ENCODE results near the gene ULBP1.
"Not testable (repeated sequence)": the region's sequence is repeated elsewhere in the genome, so short reads cannot be mapped to it uniquely, and the experiment has no call there.

Gene ULBP1

DNA sequence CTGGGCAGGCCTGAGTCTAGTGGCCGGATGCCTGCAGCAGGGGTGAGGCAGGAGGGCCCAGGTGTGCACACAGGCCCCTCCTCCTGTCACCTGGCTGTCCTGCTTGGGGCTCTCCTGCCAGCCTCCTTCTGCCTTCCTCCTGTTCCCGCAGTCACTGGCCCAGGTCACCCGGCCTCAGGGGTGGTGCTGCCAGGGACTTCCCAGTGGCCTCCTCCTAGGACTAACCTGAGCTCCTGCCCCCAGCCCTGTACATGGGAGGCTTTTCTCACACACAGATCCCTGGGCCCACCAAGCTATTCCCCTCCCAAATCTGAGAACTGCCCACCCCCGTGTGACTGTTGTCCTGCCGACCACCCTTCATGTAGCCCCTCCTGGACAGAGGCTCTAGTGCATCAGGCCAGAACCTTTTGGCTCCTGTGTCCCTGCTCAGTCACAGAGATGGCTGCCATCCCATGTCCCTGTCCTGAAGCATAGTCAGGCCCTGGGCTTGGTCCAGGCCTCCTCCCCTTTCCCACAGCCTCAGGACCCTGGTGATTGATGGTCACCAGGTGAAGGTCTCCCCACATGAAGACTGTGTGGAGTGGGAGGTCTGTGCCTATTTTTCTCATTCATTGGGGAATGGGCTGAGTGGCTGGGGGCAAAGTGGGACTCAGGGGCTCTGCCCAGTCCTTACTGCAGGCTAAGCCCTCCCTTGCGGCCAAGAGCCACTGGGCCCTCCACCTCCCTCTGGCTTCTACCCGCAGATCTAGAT is 1.1 kb upstream of the ULBP1 start:
- H3K36me3 ChIP-seq (ENCODE audit: control insufficient read depth, insufficient read depth, low read length), result no peaks in the 10 kb centered on the region
- H3K4me1 ChIP-seq (ENCODE audit: control insufficient read depth, insufficient read depth, low read length), result no peaks in the 10 kb centered on the region
- WGBS, 2 experiments, result 79 to 83% methylated on average over 7 of the region's 7 CpGs
- peaks cover 97% of the 10 kb centered on the region for H3K27me3 ChIP-seq (ENCODE audit: control insufficient read depth, insufficient read depth, low read length, poor library complexity, severe bottlenecking)
- H3K4me3 ChIP-seq (ENCODE audit: insufficient read depth, low read depth, low read length), result peak overlapping the region; percentile 50
- H3K9me3 ChIP-seq (ENCODE audit: control insufficient read depth, low read length), result no peaks in the 10 kb centered on the region
- no peak overlapping the region for H3K27ac ChIP-seq (ENCODE audit: insufficient read depth, low read depth, low read length, poor library complexity, severe bottlenecking)

DNA sequence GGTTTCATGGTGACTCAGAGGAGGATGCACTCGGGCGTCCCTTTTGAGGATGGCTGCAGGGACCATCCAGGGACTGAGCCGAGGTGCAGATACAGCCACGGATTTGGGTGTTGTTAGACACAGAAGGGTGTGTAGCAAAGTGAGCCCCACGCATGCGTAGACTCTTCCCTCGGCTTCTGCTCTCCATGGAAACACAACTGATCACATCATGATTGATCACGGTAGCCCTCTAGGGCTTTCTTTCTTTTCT is 606 bp upstream of the ULBP1 start:
- Histone ChIP-seq H3K27ac (ENCODE audit: insufficient read depth, low read depth, low read length, poor library complexity, severe bottlenecking) (no peak overlapping the region), H3K36me3 (ENCODE audit: control insufficient read depth, insufficient read depth, low read length) (no peaks in the 10 kb centered on the region), H3K4me3 (ENCODE audit: insufficient read depth, low read depth, low read length) (peak overlapping the region; percentile 50), H3K27me3 (ENCODE audit: control insufficient read depth, insufficient read depth, low read length, poor library complexity, severe bottlenecking) (peaks cover 97% of the 10 kb centered on the region), H3K4me1 (ENCODE audit: control insufficient read depth, insufficient read depth, low read length) (no peaks in the 10 kb centered on the region), H3K9me3 (ENCODE audit: control insufficient read depth, low read length) (no peaks in the 10 kb centered on the region)
- 6 to 8% methylated on average over 8 of the region's 8 CpGs for WGBS, 2 experiments

DNA sequence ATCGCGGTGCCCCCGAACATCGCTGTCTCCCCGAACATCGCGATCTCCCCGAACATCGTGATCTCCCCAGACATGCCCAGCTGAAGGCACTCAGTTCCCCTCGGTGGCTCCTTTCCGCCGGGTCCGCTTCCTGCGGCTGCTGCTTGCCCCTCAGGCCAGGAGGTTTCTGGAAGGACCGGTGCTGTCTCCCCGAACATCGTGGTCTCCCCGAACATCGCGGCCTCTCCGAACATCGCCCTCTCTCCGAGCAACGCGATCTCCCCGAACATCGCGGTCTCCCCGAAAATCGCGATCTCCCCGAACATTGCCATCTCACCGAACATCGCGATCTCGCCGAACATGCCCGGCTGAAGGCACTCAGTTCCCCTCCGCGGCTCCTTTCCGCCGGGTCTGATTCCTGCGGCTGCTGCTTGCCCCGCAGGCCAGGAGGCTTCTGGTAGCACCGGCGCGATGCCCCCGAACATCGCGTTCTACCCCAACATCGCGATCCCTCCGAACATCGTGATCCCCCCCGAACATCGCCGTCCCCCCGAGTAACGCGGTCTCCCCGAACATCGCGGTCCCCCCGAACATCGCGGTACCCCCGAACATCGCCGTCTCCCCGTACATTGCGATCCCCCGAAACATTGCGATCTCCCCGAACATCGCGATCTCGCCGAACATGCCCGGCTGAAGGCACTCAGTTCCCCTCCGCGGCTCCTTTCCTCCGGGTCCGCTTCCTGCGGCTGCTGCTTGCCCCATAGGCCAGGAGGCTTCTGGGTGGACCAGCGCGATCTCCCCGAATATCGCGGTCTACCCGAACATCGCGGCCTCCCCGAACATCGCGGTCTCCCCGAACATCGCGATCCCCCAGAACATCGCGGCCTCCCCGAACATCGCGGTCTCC is 808 bp downstream of the ULBP1 start:
- Histone ChIP-seq H3K27me3 (ENCODE audit: control insufficient read depth, insufficient read depth, low read length, poor library complexity, severe bottlenecking) (peaks cover 98% of the 10 kb centered on the region), H3K4me3 (ENCODE audit: insufficient read depth, low read depth, low read length) (peak overlapping the region; percentile 50), H3K4me1 (ENCODE audit: control insufficient read depth, insufficient read depth, low read length) (no peaks in the 10 kb centered on the region), H3K9me3 (ENCODE audit: control insufficient read depth, low read length) (no peaks in the 10 kb centered on the region), H3K27ac (ENCODE audit: insufficient read depth, low read depth, low read length, poor library complexity, severe bottlenecking) (no peak overlapping the region), H3K36me3 (ENCODE audit: control insufficient read depth, insufficient read depth, low read length) (no peaks in the 10 kb centered on the region)
- WGBS, 2 experiments, result 1 to 2% methylated on average over 103 of the region's 103 CpGs

DNA sequence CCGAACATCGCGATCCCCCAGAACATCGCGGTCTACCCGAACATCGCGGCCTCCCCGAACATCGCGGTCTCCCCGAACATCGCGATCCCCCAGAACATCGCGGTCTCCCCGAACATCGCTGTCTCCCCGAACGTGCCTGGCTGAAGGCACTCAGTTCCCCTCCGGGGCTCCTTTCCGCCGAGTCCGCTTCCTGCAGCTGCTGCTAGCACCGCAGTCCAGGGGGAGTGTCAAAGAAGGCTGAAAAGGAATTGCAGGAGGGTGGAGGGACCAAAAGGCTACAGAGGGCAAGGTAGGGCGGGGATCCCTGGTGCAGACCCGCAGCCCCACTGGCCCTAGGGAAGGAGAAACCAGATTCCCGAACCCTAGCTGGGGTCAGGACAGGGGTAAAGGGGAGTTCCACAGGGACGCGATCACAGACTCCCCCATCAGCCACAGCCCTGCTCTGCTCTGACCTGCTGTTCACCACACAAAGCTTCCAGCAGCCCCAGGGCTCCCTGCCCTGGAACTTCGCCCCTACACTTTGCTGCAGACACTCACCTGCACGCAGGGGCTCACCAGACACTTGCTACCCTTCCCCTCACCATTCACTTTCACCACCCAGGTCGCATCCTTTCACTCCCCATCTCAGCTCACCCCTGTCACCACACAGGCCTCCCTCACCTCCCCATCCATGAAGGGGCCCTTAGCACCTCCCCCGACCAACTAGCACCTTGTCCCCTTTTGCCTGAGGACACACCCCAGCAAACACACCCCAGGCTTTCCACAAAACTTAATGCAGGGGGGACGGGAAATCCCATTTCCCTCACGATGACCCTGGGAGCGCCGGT is 1.7 kb downstream of the ULBP1 start:
- peak overlapping the region; percentile 50 for H3K4me3 ChIP-seq (ENCODE audit: insufficient read depth, low read depth, low read length)
- no peak overlapping the region for H3K27ac ChIP-seq (ENCODE audit: insufficient read depth, low read depth, low read length, poor library complexity, severe bottlenecking)
- H3K9me3 ChIP-seq (ENCODE audit: control insufficient read depth, low read length), result no peaks in the 10 kb centered on the region
- no peaks in the 10 kb centered on the region for H3K36me3 ChIP-seq (ENCODE audit: control insufficient read depth, insufficient read depth, low read length)
- H3K27me3 ChIP-seq (ENCODE audit: control insufficient read depth, insufficient read depth, low read length, poor library complexity, severe bottlenecking), result peaks cover 98% of the 10 kb centered on the region
- 6 to 7% methylated on average over 38 of the region's 38 CpGs for WGBS, 2 experiments
- no peaks in the 10 kb centered on the region for H3K4me1 ChIP-seq (ENCODE audit: control insufficient read depth, insufficient read depth, low read length)

DNA sequence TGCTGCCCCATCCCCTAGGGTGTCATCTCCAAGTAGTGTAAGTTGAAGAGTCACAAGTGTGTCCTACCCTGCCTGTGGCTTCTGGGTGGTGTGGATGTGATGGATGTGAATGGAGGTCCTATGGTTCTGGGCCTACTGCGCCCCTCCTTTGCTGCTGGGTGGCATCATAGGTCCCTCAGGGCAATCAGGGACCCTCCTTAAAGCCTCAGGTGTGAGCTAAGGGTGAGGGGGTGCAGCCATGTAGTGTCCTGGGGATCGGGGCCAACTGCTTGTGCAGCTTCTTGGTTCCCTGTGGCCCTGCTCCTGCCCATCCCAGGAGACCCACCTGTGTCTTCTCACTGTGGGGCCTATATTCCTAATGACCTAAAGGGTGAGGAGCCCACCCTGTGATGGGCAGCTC is 2.6 kb downstream of the ULBP1 start:
- peaks cover 97% of the 10 kb centered on the region for H3K27me3 ChIP-seq (ENCODE audit: control insufficient read depth, insufficient read depth, low read length, poor library complexity, severe bottlenecking)
- H3K9me3 ChIP-seq (ENCODE audit: control insufficient read depth, low read length); H3K27ac ChIP-seq (ENCODE audit: insufficient read depth, low read depth, low read length, poor library complexity, severe bottlenecking); H3K4me3 ChIP-seq (ENCODE audit: insufficient read depth, low read depth, low read length); H3K4me1 ChIP-seq (ENCODE audit: control insufficient read depth, insufficient read depth, low read length); H3K36me3 ChIP-seq (ENCODE audit: control insufficient read depth, insufficient read depth, low read length): not testable (repeated sequence)
- 70 to 88% methylated on average over 2 of the region's 2 CpGs for WGBS, 2 experiments

DNA sequence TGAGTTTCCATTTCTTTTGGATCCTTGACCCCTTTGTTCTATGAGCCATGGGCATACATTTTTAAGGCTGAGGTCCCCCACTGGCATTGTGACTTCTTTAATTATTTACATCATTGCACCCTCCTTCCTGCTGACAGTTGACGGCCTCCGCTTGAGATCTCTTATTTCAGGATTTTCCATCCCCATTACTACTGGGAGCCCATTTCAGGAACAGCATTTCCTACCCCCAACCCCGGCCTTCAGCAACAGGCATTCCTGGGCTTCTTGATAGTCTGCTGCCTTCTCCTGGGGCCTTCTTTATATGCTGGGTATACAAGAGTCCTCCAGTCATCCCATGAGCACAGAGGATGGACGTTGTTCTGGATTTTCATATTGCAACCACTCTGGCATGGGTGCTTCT is 3.8 kb downstream of the ULBP1 start:
- H3K27me3 ChIP-seq (ENCODE audit: control insufficient read depth, insufficient read depth, low read length, poor library complexity, severe bottlenecking), result peaks cover 87% of the 10 kb centered on the region
- WGBS, 2 experiments, result 79 to 83% methylated on average over 4 of the region's 4 CpGs

DNA sequence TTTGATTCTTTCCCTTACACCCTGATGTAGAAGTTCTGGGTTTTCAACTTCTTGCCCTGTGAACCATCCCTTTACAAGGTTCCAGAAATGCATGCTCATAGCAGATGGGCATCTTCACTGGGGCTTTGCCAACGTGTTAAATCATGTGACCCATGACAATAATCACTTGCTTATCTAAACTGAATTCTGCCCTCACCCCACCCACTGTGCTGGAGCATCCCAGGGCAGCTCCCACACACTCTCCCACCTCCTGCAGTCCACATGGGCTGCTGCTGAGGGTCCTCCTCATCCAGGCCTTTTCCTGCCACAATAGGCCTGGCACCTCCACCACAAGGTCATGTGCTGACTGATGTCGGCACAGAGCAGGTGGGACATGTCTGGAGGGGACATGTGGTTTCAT is 4.3 kb downstream of the ULBP1 start:
- not testable (repeated sequence) for H3K9me3 ChIP-seq (ENCODE audit: control insufficient read depth, low read length); H3K4me1 ChIP-seq (ENCODE audit: control insufficient read depth, insufficient read depth, low read length); H3K4me3 ChIP-seq (ENCODE audit: insufficient read depth, low read depth, low read length); H3K36me3 ChIP-seq (ENCODE audit: control insufficient read depth, insufficient read depth, low read length); H3K27ac ChIP-seq (ENCODE audit: insufficient read depth, low read depth, low read length, poor library complexity, severe bottlenecking)
- H3K27me3 ChIP-seq (ENCODE audit: control insufficient read depth, insufficient read depth, low read length, poor library complexity, severe bottlenecking), result peaks cover 84% of the 10 kb centered on the region
- 70 to 73% methylated on average over 2 of the region's 2 CpGs for WGBS, 2 experiments

More for the DNA sequence above, 3.8 kb downstream of the ULBP1 start:
- Histone ChIP-seq H3K36me3 (ENCODE audit: control insufficient read depth, insufficient read depth, low read length) (no peaks in the 10 kb centered on the region), H3K9me3 (ENCODE audit: control insufficient read depth, low read length) (no peaks in the 10 kb centered on the region), H3K4me3 (ENCODE audit: insufficient read depth, low read depth, low read length) (no peak overlapping the region), H3K4me1 (ENCODE audit: control insufficient read depth, insufficient read depth, low read length) (no peaks in the 10 kb centered on the region), H3K27ac (ENCODE audit: insufficient read depth, low read depth, low read length, poor library complexity, severe bottlenecking) (no peak overlapping the region)

DNA sequence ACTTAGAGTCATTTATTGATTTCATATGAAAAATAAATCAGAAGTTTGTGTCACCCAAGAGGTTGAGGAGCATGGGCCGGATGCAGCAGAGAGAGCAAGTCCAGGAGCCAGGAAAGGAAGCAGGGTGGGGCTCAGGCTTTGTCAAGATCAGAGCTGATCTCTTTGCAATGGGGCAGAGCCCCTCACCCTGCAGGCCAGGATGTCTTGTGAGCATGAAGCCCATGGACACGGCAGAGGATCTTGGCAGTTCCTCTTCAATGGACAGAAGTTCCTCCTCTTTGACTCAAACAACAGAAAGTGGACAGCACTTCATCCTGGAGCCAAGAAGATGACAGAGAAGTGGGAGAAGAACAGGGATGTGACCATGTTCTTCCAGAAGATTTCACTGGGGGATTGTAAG is 5.2 kb downstream of the ULBP1 start:
- H3K9me3 ChIP-seq (ENCODE audit: control insufficient read depth, low read length); H3K4me1 ChIP-seq (ENCODE audit: control insufficient read depth, insufficient read depth, low read length); H3K4me3 ChIP-seq (ENCODE audit: insufficient read depth, low read depth, low read length); H3K27ac ChIP-seq (ENCODE audit: insufficient read depth, low read depth, low read length, poor library complexity, severe bottlenecking); H3K36me3 ChIP-seq (ENCODE audit: control insufficient read depth, insufficient read depth, low read length): not testable (repeated sequence)
- WGBS, 2 experiments, result 81 to 91% methylated on average over 2 of the region's 2 CpGs
- H3K27me3 ChIP-seq (ENCODE audit: control insufficient read depth, insufficient read depth, low read length, poor library complexity, severe bottlenecking), result peaks cover 82% of the 10 kb centered on the region

DNA sequence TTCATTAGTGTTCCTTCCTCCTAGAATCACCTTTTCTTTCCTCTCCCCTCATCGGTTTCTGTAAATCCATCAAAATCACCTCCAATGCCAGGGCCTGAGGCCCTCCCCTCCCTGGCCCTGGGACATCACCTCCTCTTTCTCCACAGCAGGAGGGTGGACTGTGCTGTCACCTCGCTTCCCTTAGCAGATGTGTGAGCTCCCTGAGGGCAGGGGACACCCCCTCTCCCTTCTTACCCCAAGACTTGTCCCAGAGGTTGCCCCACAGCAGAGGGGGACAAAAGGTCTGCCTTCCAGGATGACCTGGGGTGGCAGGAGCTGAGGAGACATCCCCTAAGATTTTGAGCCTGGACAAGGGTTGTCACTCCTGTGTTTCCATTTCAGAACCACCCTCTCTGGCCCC is 5.9 kb downstream of the ULBP1 start:
- no peak overlapping the region for H3K27ac ChIP-seq (ENCODE audit: insufficient read depth, low read depth, low read length, poor library complexity, severe bottlenecking)
- no peak overlapping the region for H3K4me3 ChIP-seq (ENCODE audit: insufficient read depth, low read depth, low read length)
- H3K9me3 ChIP-seq (ENCODE audit: control insufficient read depth, low read length), result no peaks in the 10 kb centered on the region
- H3K36me3 ChIP-seq (ENCODE audit: control insufficient read depth, insufficient read depth, low read length), result no peaks in the 10 kb centered on the region
- peaks cover 82% of the 10 kb centered on the region for H3K27me3 ChIP-seq (ENCODE audit: control insufficient read depth, insufficient read depth, low read length, poor library complexity, severe bottlenecking)
- 69 to 77% methylated on average over 2 of the region's 2 CpGs for WGBS, 2 experiments
- no peaks in the 10 kb centered on the region for H3K4me1 ChIP-seq (ENCODE audit: control insufficient read depth, insufficient read depth, low read length)

DNA sequence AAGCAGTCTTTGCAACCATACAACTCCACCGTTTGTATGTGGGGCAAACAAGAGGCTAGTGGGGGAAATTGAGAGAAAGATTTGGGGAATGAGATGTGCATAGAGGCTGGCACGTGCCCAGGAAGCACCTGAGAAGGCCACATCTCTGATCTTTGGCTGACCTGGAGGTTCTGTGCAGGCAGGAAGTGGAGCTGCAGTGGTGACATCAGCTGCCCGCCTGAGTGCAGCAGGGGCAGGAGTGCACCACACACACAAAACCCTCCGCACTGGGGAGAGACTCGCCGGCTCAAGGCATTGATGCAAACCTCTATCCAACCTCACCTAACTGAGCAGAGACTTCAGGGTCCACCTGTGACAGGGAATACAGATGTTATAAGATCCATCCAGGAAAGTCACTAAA is 10.7 kb downstream of the ULBP1 start:
- H3K36me3 ChIP-seq (ENCODE audit: control insufficient read depth, insufficient read depth, low read length); H3K27ac ChIP-seq (ENCODE audit: insufficient read depth, low read depth, low read length, poor library complexity, severe bottlenecking); H3K9me3 ChIP-seq (ENCODE audit: control insufficient read depth, low read length); H3K4me3 ChIP-seq (ENCODE audit: insufficient read depth, low read depth, low read length); H3K4me1 ChIP-seq (ENCODE audit: control insufficient read depth, insufficient read depth, low read length): not testable (repeated sequence)
- peaks cover 82% of the 10 kb centered on the region for H3K27me3 ChIP-seq (ENCODE audit: control insufficient read depth, insufficient read depth, low read length, poor library complexity, severe bottlenecking)
- WGBS, 2 experiments, result 73 to 82% methylated on average over 6 of the region's 6 CpGs

All from ectodermal cell (in vitro differentiated cells).